NCI-H460 (cell line): ENCODE data around the gene MCF2L2. TPM values are rescaled to one million over a fixed set of nuclear protein-coding genes. Genes with fewer than 3 reads are reported as not detected.
"Not testable (repeated sequence)": the region's sequence is repeated elsewhere in the genome, so short reads cannot be mapped to it uniquely, and the experiment has no call there.

Source experiments
- DNase-seq: peaks from one replicate; pipeline ENCODE4 v3.0.0-alpha.2; 2016; ENCODE audit warnings: low read depth; ENCODE audit errors: extremely low read depth
- polyA plus RNA-seq: library from polyadenylated mRNA; depleted of rRNA; stranded (reverse); fragments of >200 nt; gene quantifications from 2 replicates; pipeline ENCODE4 v1.2.3, GENCODE V29; 2014; cell fraction: nucleus; rRNA removed
- total RNA-seq: library from RNA; depleted of rRNA; stranded (reverse); fragments of >200 nt; shearing (Covaris generic); gene quantifications from 2 replicates; pipeline ENCODE4 v1.2.3, GENCODE V29; 2014; rRNA removed

Gene MCF2L2, protein sequence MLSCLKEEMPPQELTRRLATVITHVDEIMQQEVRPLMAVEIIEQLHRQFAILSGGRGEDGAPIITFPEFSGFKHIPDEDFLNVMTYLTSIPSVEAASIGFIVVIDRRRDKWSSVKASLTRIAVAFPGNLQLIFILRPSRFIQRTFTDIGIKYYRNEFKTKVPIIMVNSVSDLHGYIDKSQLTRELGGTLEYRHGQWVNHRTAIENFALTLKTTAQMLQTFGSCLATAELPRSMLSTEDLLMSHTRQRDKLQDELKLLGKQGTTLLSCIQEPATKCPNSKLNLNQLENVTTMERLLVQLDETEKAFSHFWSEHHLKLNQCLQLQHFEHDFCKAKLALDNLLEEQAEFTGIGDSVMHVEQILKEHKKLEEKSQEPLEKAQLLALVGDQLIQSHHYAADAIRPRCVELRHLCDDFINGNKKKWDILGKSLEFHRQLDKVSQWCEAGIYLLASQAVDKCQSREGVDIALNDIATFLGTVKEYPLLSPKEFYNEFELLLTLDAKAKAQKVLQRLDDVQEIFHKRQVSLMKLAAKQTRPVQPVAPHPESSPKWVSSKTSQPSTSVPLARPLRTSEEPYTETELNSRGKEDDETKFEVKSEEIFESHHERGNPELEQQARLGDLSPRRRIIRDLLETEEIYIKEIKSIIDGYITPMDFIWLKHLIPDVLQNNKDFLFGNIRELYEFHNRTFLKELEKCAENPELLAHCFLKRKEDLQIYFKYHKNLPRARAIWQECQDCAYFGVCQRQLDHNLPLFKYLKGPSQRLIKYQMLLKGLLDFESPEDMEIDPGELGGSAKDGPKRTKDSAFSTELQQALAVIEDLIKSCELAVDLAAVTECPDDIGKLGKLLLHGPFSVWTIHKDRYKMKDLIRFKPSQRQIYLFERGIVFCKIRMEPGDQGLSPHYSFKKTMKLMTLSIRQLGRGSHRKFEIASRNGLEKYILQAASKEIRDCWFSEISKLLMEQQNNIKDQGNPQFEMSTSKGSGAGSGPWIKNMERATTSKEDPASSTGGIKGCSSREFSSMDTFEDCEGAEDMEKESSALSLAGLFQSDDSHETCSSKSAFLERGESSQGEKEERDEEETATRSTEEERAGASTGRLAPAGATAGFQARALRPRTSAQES
- total RNA-seq, result 0.57 and 1.2 TPM in 2 replicates
- 0.17 TPM in 1 of 2 replicates, not detected in the other for polyA plus RNA-seq

DNA sequence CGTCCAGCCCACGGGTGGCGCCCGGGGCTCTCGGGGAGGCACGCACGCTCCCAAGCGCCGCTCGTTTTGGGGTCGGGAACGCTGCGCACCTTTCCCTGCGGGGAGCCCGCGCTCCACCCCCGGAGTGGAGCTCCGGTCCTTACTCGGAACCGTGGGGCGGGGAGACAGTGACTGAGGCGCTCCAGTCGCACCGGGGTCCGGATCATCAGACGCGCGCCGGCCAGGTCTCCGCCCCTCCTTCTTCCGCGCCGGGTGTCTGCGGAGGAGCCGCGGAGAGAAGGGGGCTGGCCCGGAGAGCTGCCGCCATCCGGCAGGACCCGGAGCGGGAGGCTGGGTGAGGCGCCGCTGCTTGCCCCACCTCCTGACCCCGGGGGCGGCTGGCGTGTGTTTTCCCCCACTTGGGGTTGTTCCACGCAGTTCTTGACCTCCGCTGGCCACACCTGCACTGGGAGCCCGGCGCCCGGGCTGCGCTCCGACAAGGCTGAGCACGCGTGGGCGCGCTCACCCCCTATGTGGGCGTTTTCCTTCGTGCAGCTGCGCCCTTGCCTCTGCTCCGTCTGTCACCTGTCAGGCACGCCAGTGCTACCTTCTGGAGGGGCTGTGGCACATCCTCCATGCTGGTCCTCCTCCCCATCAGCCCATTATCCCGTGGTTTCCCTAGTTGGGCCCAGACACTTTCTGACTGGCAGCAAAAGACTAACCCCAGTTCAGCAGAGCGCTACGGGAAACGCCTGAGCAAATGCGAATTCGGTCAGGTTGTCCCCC is at the start of gene MCF2L2:
TSS of gene MCF2L2 (minus strand) at position 173 of the 765 bp plus-strand sequence. CDS start 642 bp downstream, outside the sequence.
- DNase-seq, result no peak

DNA sequence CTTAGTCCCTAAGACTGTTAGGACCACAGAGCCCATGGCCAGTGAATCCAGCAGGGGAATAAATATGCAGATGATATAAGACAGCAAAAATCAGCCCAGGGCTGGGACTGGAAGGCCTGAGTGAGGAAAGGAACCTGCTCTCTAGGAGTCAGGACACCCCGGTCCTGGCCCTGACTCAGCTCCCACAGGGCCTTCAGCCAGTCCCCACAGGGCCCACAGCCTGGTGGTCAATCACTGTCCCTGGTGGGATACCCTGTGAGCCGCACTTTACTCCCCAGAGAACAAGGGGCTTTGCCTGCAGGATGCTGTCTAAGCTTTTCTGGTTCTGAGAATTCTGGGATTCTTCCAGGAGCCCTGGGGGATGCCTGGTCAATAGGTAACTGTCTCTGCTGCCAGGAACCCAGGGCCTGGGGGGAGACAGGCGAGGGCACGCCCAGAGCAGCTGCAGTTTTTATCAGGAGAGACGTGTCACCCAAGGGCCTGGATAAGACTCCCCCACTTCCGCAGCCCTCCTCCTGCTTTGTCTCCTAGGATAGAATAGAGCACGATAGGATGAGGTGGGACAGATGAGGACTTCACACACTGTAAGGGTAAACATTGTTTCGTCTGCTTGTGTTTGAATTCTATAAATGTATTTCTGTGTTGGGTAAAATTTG is 49.5 kb upstream of the MCF2L2 start:
- no peak for DNase-seq

DNA sequence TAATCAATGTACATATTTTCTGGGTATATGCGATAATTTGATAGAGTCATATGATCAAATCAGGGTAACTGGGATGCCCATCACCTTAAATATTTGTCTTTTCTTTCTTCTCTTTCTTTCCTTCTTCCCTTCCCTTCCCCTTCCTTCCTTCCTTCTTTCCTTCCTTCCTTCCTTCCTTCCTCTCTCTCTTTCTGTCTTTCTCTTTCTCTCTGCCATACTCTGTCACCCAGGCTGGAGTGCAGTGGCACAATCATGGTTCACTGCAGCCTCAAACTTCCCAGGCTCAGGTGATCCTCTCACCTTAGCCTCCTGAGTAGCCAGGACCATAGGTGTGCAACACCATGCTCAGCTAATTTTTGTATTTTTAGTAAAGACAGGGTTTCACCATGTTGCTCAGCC is 47.3 kb upstream of the MCF2L2 start:
- not testable (repeated sequence) for DNase-seq

DNA sequence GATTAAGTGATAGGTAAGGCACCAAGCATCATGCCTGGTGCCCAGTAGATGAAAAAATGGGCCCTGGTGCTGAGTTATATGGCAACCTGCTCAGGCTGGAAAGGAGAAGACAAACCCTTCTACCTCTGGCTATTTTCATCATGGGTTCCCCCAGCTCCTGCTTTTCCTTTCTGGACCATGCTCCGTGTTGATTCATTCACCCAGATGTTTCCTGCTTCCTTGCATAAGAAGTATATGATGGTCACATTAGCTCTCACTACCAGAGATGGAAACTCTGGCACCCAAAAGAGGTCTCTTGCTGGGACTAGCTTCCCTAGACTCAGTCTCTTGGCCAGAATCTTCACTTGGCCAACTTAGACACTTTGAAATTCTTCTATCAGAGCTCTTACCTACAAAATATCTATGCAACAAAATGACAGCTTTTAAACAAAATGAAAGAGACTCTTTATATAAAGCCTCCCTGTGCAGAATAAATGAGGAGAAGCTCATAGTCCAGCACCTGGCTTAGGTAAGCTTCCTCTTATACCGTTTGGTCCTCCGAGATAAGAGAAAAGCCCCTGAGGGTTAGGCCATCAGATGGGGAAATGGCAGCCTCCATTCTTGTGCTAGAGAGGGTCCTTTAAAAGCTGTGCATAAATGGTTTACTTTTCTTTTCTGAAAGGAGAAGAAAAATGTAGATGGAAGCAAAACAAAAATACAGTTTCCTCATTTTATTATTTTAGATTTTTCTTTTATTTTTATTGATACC is 46.8 kb upstream of the MCF2L2 start:
- no peak for DNase-seq

DNA sequence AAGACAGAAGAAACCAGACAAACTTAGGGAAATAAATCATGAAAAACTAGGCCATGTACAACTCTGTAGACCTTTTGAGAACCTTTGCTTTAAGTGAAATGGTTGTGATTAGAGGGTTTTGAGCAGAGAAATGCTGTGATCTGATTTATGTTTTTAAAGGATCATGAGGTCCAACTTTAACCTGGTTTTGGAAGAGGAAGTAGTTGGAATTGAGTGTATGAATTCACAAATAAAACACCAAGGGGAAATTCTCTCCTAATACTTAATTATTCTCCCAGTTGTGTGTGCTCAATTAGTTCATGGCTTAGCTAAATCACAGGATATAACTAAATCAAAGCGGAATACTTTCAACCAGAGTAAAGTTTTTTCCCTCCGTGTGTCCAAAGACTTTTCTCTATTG is 45.5 kb upstream of the MCF2L2 start:
- no peak for DNase-seq

- DNase-seq, result no peak
Measured at GRCh38 chr3:183472155-183472554, 43.7 kb upstream of the MCF2L2 start.

DNA sequence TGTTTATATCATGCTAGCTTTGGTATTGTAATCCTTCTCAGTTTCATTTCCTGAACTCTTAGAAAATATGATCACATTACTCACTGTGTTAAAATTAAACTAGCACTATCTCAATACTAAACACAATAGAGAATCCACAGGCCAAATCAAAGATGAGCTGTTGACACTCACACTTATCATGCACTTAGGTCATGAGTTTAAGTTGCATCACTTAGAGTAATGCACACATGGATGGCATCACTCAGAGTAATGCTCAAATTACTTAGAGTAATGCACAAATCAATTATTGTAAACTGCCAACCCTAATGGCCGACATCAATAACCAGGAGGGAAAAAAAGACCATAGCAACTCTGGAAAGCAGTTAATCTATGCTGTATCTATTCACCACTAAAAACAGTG is 40.0 kb upstream of the MCF2L2 start:
- DNase-seq, result no peak

DNA sequence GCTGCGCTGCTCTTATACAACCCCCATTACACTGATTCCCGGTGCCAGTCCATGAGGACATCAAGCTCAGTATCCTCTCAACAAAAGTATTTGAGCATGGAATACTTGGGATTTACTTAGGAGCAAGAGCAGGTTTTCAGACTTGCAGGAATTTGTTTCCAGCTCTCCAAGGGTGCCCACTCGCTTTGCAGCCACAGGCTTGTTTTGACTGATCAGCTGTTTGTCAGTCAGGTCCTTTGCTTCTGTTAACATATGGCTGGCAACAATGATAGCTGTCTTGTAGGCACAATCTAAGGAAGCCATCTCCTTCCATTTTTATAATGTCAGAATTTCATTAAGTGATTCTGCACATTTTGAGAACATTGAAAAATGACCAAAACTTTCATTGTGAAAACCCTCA is 38.2 kb upstream of the MCF2L2 start:
- DNase-seq, result no peak

DNA sequence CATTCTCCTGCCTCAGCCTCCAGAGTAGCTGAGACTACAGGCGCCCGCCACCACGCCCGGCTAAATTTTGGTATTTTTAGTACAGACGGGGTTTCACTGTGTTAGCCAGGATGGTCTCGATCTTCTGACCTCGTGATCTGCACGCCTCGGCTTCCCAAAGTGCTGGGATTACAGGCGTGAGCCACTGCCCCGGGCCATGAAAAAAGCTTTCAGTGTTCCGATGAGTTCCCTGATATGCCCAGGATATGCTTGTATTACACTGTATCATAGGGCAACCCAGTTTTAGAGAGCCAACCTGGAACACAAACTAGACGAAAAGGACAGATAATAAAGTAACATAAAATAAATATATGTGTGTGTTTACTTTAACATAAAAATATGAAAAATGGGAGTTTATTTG is 37.3 kb upstream of the MCF2L2 start:
- not testable (repeated sequence) for DNase-seq

- DNase-seq, result no peak
Measured at GRCh38 chr3:183464480-183464879, 36.1 kb upstream of the MCF2L2 start.

DNA sequence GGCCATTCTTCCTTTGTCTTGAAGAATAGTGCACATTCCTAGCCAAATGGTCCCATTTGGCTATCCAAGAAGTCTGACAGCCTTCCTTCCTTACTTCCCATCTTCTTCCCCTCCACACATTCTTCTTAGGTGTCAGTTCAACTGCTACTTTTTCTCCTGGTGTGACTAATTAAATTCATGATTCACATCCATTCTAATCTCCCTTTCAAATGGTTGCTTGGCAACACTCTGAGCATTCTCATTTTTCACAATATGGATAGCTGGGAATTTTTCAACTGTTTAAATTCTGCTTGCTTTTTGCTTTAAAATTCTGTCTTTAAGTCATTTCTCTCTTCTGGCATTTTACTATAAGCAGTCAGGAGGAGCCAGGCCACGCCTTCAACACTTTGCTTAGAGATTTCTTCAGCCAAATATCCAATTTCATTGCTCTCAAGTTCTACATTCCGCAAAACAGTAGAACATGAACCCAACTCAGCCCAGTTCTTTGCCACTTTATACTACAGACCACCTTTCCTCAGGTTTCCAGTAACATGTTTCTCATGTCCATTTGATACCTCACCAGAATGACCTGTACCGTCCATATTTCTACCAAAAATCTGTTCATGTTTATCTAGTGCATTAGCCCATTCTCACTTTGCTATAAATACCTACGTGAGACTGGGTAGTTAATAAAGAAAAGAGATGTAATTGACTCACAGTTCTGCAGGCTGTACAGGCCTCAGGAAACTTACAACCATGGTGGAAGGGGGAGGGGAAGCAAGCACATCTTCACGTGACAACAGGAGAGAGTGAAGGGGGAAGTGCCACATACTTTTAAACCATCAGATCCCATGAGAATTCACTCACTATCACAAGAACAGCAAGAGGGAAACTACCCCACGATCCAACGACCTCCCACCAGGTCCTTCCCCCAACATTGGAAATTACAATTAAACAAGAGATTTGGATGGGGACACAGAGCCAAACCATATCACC is 31.9 kb upstream of the MCF2L2 start:
- DNase-seq, result no peak

DNA sequence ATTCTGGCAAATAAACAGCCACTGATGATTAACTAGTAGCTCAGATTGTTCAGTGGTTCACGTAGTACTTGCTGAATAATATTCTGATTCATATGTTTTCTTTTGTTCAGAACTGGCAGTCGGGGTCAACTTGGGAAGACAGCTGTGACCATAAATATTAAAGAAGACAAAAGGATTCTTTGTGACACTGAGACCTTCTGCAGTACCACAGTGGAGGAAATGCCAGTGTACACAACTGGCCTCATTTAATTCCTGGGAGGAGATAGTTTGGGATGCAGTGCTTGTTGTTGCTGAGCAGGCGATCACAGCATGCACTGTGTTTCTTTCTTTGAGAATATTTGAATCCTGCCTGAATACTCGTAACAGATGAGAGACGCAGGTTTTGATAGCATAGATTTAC is 26.7 kb upstream of the MCF2L2 start:
- no peak for DNase-seq

- DNase-seq, result no peak
Measured at GRCh38 chr3:183454064-183454463, 25.6 kb upstream of the MCF2L2 start.

DNA sequence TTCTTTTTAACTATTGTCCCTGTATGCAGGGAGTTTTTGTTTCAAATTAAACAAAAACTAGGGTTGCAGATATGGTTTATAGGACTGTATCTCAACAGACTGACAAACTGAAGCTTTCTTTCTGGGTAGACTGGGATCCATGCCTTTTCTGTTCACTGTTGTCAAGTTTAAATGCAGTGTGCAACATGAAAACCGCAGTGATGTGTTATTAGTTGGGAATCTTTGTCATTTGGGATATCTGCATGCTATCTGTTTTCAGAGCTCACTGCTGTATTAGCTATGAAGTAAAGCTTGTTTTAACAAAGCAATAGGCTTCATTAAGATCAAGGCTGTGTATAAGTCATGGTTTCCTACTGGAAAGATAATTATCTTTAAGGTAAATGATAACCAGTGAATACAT is 21.4 kb upstream of the MCF2L2 start:
- DNase-seq, result no peak

DNA sequence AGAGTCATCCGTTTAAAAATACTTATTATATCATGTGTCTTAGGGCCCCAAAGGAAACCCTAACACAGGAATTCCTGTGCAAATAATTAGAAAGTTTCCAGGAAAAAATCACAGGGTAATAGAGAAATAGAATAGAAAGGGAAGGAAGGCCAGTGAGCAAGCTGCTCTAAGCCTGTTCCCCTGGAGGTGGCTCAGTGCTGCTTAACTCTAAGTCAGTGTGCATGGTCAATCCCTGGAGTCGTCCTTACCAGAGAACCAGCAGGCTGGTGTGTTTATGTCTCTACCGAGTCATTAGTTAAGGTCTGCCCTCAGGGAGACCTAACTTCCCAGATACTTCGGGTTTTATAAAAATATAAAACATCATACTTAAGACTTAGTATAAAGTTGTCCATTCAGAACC is 21.0 kb upstream of the MCF2L2 start:
- DNase-seq, result no peak

- DNase-seq, result no peak
Measured at GRCh38 chr3:183448369-183449128, 20.1 kb upstream of the MCF2L2 start.
